ENCODE data around the gene SPATA6. TPM values are rescaled to one million over a fixed set of nuclear protein-coding genes. Genes with fewer than 3 reads are reported as not detected.

SPATA6 gene
- total and polyA plus RNA-seq, 2 of the 13 experiments (the other 11 are each of a cell fraction or from before 2014, with no cell fraction given): 0.81 to 3.3 TPM

- TF ChIP-seq RAD51 (IDR thresholded peaks at IDR 0.05; ENCODE audit: borderline replicate concordance) (no peak), MEIS1 (CRISPR knock-in tag; IDR thresholded peaks at IDR 0.05; ENCODE audit: borderline replicate concordance) (no peak), TBX2 (CRISPR knock-in tag; IDR thresholded peaks at IDR 0.05; ENCODE audit: borderline replicate concordance) (peak; percentile 62; the same call in 1 of the 2 replicates), MYC (CRISPR knock-in tag; IDR thresholded peaks at IDR 0.05; ENCODE audit: borderline replicate concordance) (no peak; the same call in 1 of the 2 replicates), ZNF850 (CRISPR knock-in tag; conservative IDR thresholded peaks at IDR 0.05) (no peak), PATZ1 (CRISPR knock-in tag; IDR thresholded peaks at IDR 0.05) (no peak), AKNA (CRISPR knock-in tag; IDR thresholded peaks at IDR 0.05; ENCODE audit: borderline replicate concordance) (no peak), MAFF (IDR thresholded peaks at IDR 0.05; ENCODE audit: low read depth, low read length) (peak; percentile 94), ZNF34 (CRISPR knock-in tag; IDR thresholded peaks at IDR 0.05; ENCODE audit: borderline replicate concordance) (no peak), ZNF12 (CRISPR knock-in tag; IDR thresholded peaks at IDR 0.05) (no peak), EED (CRISPR knock-in tag; IDR thresholded peaks at IDR 0.05) (no peak), ZNF629 (CRISPR knock-in tag; conservative IDR thresholded peaks at IDR 0.05) (no peak), ZNF644 (CRISPR knock-in tag; IDR thresholded peaks at IDR 0.05; ENCODE audit: low read depth) (peak; percentile 69; the same call in 1 of the 2 replicates), GATAD1 (CRISPR knock-in tag; IDR thresholded peaks at IDR 0.05) (no peak), ZBTB39 (CRISPR knock-in tag; IDR thresholded peaks at IDR 0.05) (peak; percentile 30; the same call in 1 of the 2 replicates), KDM6A (CRISPR knock-in tag; IDR thresholded peaks at IDR 0.05; ENCODE audit: low read depth) (peak; percentile 62), DNMT1 (CRISPR knock-in tag; IDR thresholded peaks at IDR 0.05) (no peak), EP300 (IDR thresholded peaks at IDR 0.05; ENCODE audit: low read depth in 2 of 2, low read length in 2 of 2) (peak in 1 of 2 experiments; percentile 62; a peak in 1 of 4 replicates), EP300 (CRISPR knock-in tag; IDR thresholded peaks at IDR 0.05; ENCODE audit: borderline replicate concordance) (no peak), RXRB (CRISPR knock-in tag; IDR thresholded peaks at IDR 0.05; ENCODE audit: borderline replicate concordance) (peak; percentile 69; the same call in 1 of the 2 replicates), MAZ (IDR thresholded peaks at IDR 0.05; ENCODE audit: borderline replicate concordance, low read depth, low read length) (no peak), MAZ (CRISPR knock-in tag; IDR thresholded peaks at IDR 0.05; ENCODE audit: low read depth) (no peak)
These were observed 22.2 kb upstream of the SPATA6 start (continued) for GRCh38 chr1:48493970-48494769.

Data from HepG2 (cell line).